Smooth muscle cell (in vitro differentiated cells): ENCODE measurements around the gene SLAMF7. TPM values are rescaled to one million over a fixed set of nuclear protein-coding genes. Genes with fewer than 3 reads are reported as not detected.

Experiments
- DNase-seq: peaks from one replicate; lab custom pipeline; 2025; ENCODE audit not compliant: unreplicated experiment; lab: John Stamatoyannopoulos, UW
- H2AFZ ChIP-seq: fragments of 200-600 bp; sonication (generic); 2 replicates; pipeline ENCODE4 v1.6.0; 2016; ENCODE audit warnings: antibody characterized with exemption, low read depth, mild to moderate bottlenecking
- H3F3A ChIP-seq: fragments of 200-600 bp; sonication (generic); 2 replicates; pipeline ENCODE4 v1.6.0; 2017; ENCODE audit warnings: antibody characterized with exemption, low read depth
- H3K27ac ChIP-seq: fragments of 200-600 bp; sonication (generic); 2 replicates; pipeline ENCODE4 v1.5.1; 2016; ENCODE audit warnings: low read depth, mild to moderate bottlenecking
- H3K27me3 ChIP-seq: fragments of 200-600 bp; sonication (generic); 2 replicates; pipeline ENCODE4 v1.6.1; 2016; ENCODE audit warnings: low read depth, mild to moderate bottlenecking
- H3K36me3 ChIP-seq: fragments of 200-600 bp; sonication (generic); 2 replicates; pipeline ENCODE4 v1.5.1; 2016; ENCODE audit warnings: low read depth
- H3K4me1 ChIP-seq: fragments of 200-600 bp; sonication (generic); 2 replicates; pipeline ENCODE4 v1.5.1; 2016; ENCODE audit warnings: low read depth
- H3K4me2 ChIP-seq: fragments of 200-600 bp; sonication (generic); 2 replicates; pipeline ENCODE4 v1.6.0; 2016; ENCODE audit warnings: mild to moderate bottlenecking
- H3K4me3 ChIP-seq: fragments of 200-600 bp; sonication (generic); 2 replicates; pipeline ENCODE4 v1.5.1; 2016; ENCODE audit warnings: mild to moderate bottlenecking
- H3K79me2 ChIP-seq: fragments of 200-600 bp; sonication (generic); 2 replicates; pipeline ENCODE4 v1.6.0; 2016; ENCODE audit warnings: low read depth, mild to moderate bottlenecking
- H3K9ac ChIP-seq: fragments of 200-600 bp; sonication (generic); 2 replicates; pipeline ENCODE4 v1.6.0; 2016; ENCODE audit warnings: low read depth
- H3K9me3 ChIP-seq: fragments of 200-600 bp; sonication (generic); replicated peaks from 2 replicates; pipeline ENCODE4 v1.5.1; 2016; ENCODE audit warnings: low read depth
- H4K20me1 ChIP-seq: fragments of 200-600 bp; sonication (generic); 2 replicates; pipeline ENCODE4 v1.6.0; 2016; ENCODE audit warnings: low read depth
- CTCF ChIP-seq: fragments of 200-600 bp; sonication (generic); IDR thresholded peaks from 2 replicates; pipeline ENCODE4 v1.5.1; 2017; ENCODE audit warnings: borderline replicate concordance, mild to moderate bottlenecking, antibody characterized with exemption; ENCODE audit not compliant: insufficient read depth, poor library complexity, severe bottlenecking
- WGBS: methylation state at CpG from one replicate; pipeline ENCODE4 v1.1.7; 2016; ENCODE audit warnings: low lambda C conversion rate; 5-methylcytosine and 5-hydroxymethylcytosine counted together
- polyA plus RNA-seq: library from polyadenylated mRNA; unstranded; fragments of >200 nt; fragmentation: Nextera tagmentation; extraction: Ambion mirVana; gene quantifications from 2 replicates; pipeline ENCODE4 v1.2.1, GENCODE V29; 2016
- total RNA-seq: library from RNA; depleted of rRNA; stranded (reverse); fragments of >200 nt; gene quantifications from 2 replicates; pipeline ENCODE4 v1.2.3, GENCODE V29; 2014

SLAMF7 gene
- total and polyA plus RNA-seq, 2 experiments from 2014 or later = not detected

- H3K36me3 ChIP-seq = no peaks in the 10 kb centered on the region
- TF ChIP-seq CTCF = no peak
Observed at GRCh38 chr1:160708118-160708517, 30.9 kb upstream of the SLAMF7 start.

GRCh38 chr1:160708801-160709200 lies 30.2 kb upstream of the SLAMF7 start:
- Histone ChIP-seq H3K27ac (no peak overlapping the region), H3K9me3 (no peaks in the 10 kb centered on the region), H3K4me2 (no peak overlapping the region), H3F3A (no peaks in the 10 kb centered on the region), H3K9ac (no peak overlapping the region), H3K4me1 (no peaks in the 10 kb centered on the region), H2AFZ (no peak overlapping the region), H3K79me2 (no peaks in the 10 kb centered on the region), H4K20me1 (no peaks in the 10 kb centered on the region), H3K36me3 (no peaks in the 10 kb centered on the region), H3K27me3 (no peaks in the 10 kb centered on the region), H3K4me3 (no peak overlapping the region)
- no peak for DNase-seq
- TF ChIP-seq CTCF = no peak
- WGBS = 81% methylated on average over 4 of the region's 4 CpGs

More at GRCh38 chr1:160708118-160708517, 30.9 kb upstream of the SLAMF7 start:
- no peak overlapping the region for H3K9ac ChIP-seq
- no peaks in the 10 kb centered on the region for H3F3A ChIP-seq
- no peak overlapping the region for H3K4me2 ChIP-seq
- H4K20me1 ChIP-seq = no peaks in the 10 kb centered on the region
- H3K79me2 ChIP-seq = no peaks in the 10 kb centered on the region
- H3K9me3 ChIP-seq = no peaks in the 10 kb centered on the region
- 96% methylated on average over 4 of the region's 4 CpGs for WGBS
- no peak overlapping the region for H3K27ac ChIP-seq
- no peak for DNase-seq
- no peaks in the 10 kb centered on the region for H3K4me1 ChIP-seq
- no peak overlapping the region for H3K4me3 ChIP-seq
- no peaks in the 10 kb centered on the region for H3K27me3 ChIP-seq
- no peak overlapping the region for H2AFZ ChIP-seq

- Histone ChIP-seq H3K9ac (no peak overlapping the region), H3K27me3 (no peaks in the 10 kb centered on the region), H3K4me1 (no peaks in the 10 kb centered on the region), H3K9me3 (no peaks in the 10 kb centered on the region), H3K36me3 (no peaks in the 10 kb centered on the region), H3K79me2 (no peaks in the 10 kb centered on the region), H3K4me3 (no peak overlapping the region), H4K20me1 (no peaks in the 10 kb centered on the region), H2AFZ (no peak overlapping the region), H3K27ac (no peak overlapping the region), H3F3A (no peaks in the 10 kb centered on the region), H3K4me2 (no peak overlapping the region)
- no peak for DNase-seq
- WGBS = 90% methylated on average over 1 of the region's 1 CpG
- TF ChIP-seq CTCF = no peak
Observed at GRCh38 chr1:160709715-160710114, 29.3 kb upstream of the SLAMF7 start.

GRCh38 chr1:160710517-160711252 lies 28.4 kb upstream of the SLAMF7 start:
- Histone ChIP-seq H3K9me3 (no peaks in the 10 kb centered on the region), H4K20me1 (no peaks in the 10 kb centered on the region), H3K4me2 (no peak overlapping the region), H3K79me2 (no peaks in the 10 kb centered on the region), H3K27me3 (no peaks in the 10 kb centered on the region), H3K9ac (no peak overlapping the region), H3F3A (no peaks in the 10 kb centered on the region), H2AFZ (no peak overlapping the region), H3K4me1 (no peaks in the 10 kb centered on the region), H3K4me3 (no peak overlapping the region), H3K27ac (no peak overlapping the region), H3K36me3 (no peaks in the 10 kb centered on the region)
- TF ChIP-seq CTCF = no peak
- 96% methylated on average over 4 of the region's 4 CpGs for WGBS
- DNase-seq = no peak
